DLD1 (cell line): ENCODE measurements around the gene NMT2.

Experiments
- in situ Hi-C: cut with HindIII; loops from 2 replicates; pipeline ENCODE4 v1.10.0; 2017; ENCODE audit warnings: low sequenced_read_pairs

NMT2 gene

GRCh38 chr10:15097011-15097812, 71.3 kb downstream of the NMT2 start, which contains the start of gene RPP38:
RPP38 (plus strand) TSS chr10:15097355; CDS start chr10:15103315, 5,960 bp downstream.
- in situ Hi-C loops = no loop called here

- in situ Hi-C loops = no loop called here
These were observed 71.9 kb downstream of the NMT2 start for GRCh38 chr10:15096661-15097010.

GRCh38 chr10:15092855-15093408, 75.6 kb downstream of the NMT2 start:
- in situ Hi-C loops = no loop called here

GRCh38 chr10:15091418-15091817, 77.1 kb downstream of the NMT2 start:
- in situ Hi-C loops = no loop called here

- in situ Hi-C loops = no loop called here
These were observed 79.8 kb downstream of the NMT2 start, which contains the start of gene ACBD7 for GRCh38 chr10:15088428-15089261. ACBD7 (minus strand) TSS chr10:15088776; CDS start chr10:15088728, 48 bp downstream.

- in situ Hi-C loops = no loop called here
These were observed 84.0 kb downstream of the NMT2 start for GRCh38 chr10:15084502-15084922.

- in situ Hi-C loops = no loop called here
These were observed 84.6 kb downstream of the NMT2 start for GRCh38 chr10:15083674-15084501.

GRCh38 chr10:15075421-15075820, 93.1 kb downstream of the NMT2 start:
- in situ Hi-C loops = no loop called here

- in situ Hi-C loops = no loop called here
These were observed 96.1 kb downstream of the NMT2 start for GRCh38 chr10:15072358-15072757.

- in situ Hi-C loops = no loop called here
These were observed 99.3 kb downstream of the NMT2 start for GRCh38 chr10:15069230-15069629.

GRCh38 chr10:15068802-15069201, 99.7 kb downstream of the NMT2 start:
- in situ Hi-C loops = no loop called here

- in situ Hi-C loops = no loop called here
These were observed 101.3 kb downstream of the NMT2 start for GRCh38 chr10:15067154-15067553.

GRCh38 chr10:15060638-15061037, 107.9 kb downstream of the NMT2 start:
- in situ Hi-C loops = no loop called here

- in situ Hi-C loops = no loop called here
These were observed 108.6 kb downstream of the NMT2 start for GRCh38 chr10:15059914-15060313.

GRCh38 chr10:15058689-15059088, 109.8 kb downstream of the NMT2 start:
- in situ Hi-C loops = no loop called here
